Activated T-helper 2 cell treated with anti-CD3 and anti-CD28 coated beads, Interferon-gamma antibody, Interleukin-2, Interleukin-4, amounts not matched to agents 10 μg/mL and 5 μg/mL and 100 μg/mL, durations not matched to agents 14 hours and 24 hours and 36 hours (primary cell): ENCODE measurements around the gene GMNC. TPM values are rescaled to one million over a fixed set of nuclear protein-coding genes. Genes with fewer than 3 reads are reported as not detected.

Source experiments
- DNase-seq: peaks from one replicate; pipeline ENCODE4 v3.0.0; 2021; ENCODE audit warnings: low spot score
- H3K27ac Mint-ChIP-seq: one replicate; pipeline ENCODE4 v1.8.0; 2021; ENCODE audit warnings: mixed read lengths
- H3K27me3 Mint-ChIP-seq: one replicate; pipeline ENCODE4 v1.8.0; 2021; ENCODE audit warnings: low read depth, mixed read lengths
- H3K36me3 Mint-ChIP-seq: one replicate; pipeline ENCODE4 v1.8.0; 2021; ENCODE audit warnings: low read depth, mixed read lengths
- H3K4me1 Mint-ChIP-seq: one replicate; pipeline ENCODE4 v1.8.0; 2021; ENCODE audit warnings: low read depth, mixed read lengths
- H3K4me3 Mint-ChIP-seq: one replicate; pipeline ENCODE4 v1.8.0; 2021; ENCODE audit warnings: low read depth, mild to moderate bottlenecking, moderate library complexity, mixed read lengths
- H3K9me3 Mint-ChIP-seq: one replicate; pipeline ENCODE4 v1.8.0; 2021; ENCODE audit warnings: mixed read lengths
- intact Hi-C: fragments of 100-400 bp; cut with micrococcal nuclease; formaldehyde crosslinking; loops from one replicate; pipeline ENCODE4 v1.15.1; 2023
- total RNA-seq: library from RNA; stranded (reverse); gene quantifications from 2 replicates; pipeline ENCODE4 v1.2.3, GENCODE V29; 2022

Gene GMNC
- total RNA-seq, 1 donor from 2014 or later, result not detected

GRCh38 chr3:190870127-190870526 is 7.6 kb upstream of the GMNC start:
- intact Hi-C loops, result no loop called here
- peaks cover 13% of the 10 kb centered on the region for H3K27me3 Mint-ChIP-seq
- no peaks in the 10 kb centered on the region for H3K36me3 Mint-ChIP-seq
- H3K4me3 Mint-ChIP-seq, result no peak overlapping the region
- DNase-seq, result no peak
- H3K4me1 Mint-ChIP-seq, result no peaks in the 10 kb centered on the region
- no peaks in the 10 kb centered on the region for H3K9me3 Mint-ChIP-seq
- no peak overlapping the region for H3K27ac Mint-ChIP-seq

GRCh38 chr3:190867071-190867470 is 4.6 kb upstream of the GMNC start:
- no peak for DNase-seq
- intact Hi-C loops, result no loop called here
- H3K36me3 Mint-ChIP-seq, result no peaks in the 10 kb centered on the region

GRCh38 chr3:190865828-190866227 is 3.3 kb upstream of the GMNC start:
- Mint-ChIP-seq H3K4me1 (peaks cover 5% of the 10 kb centered on the region), H3K9me3 (no peaks in the 10 kb centered on the region), H3K27ac (no peak overlapping the region), H3K27me3 (peaks cover 39% of the 10 kb centered on the region), H3K36me3 (no peaks in the 10 kb centered on the region), H3K4me3 (no peak overlapping the region)
- no peak for DNase-seq
- intact Hi-C loops, result no loop called here

More at GRCh38 chr3:190867071-190867470, 4.6 kb upstream of the GMNC start:
- Mint-ChIP-seq H3K4me1 (peaks cover 4% of the 10 kb centered on the region), H3K9me3 (no peaks in the 10 kb centered on the region), H3K27me3 (peaks cover 36% of the 10 kb centered on the region), H3K27ac (no peak overlapping the region), H3K4me3 (no peak overlapping the region)

- DNase-seq, result no peak
- Mint-ChIP-seq H3K4me1 (peaks cover 5% of the 10 kb centered on the region), H3K9me3 (no peaks in the 10 kb centered on the region), H3K4me3 (no peak overlapping the region), H3K36me3 (no peaks in the 10 kb centered on the region), H3K27ac (no peak overlapping the region), H3K27me3 (peaks cover 43% of the 10 kb centered on the region)
- intact Hi-C loops, result no loop called here
Observed at GRCh38 chr3:190865419-190865818, 2.9 kb upstream of the GMNC start.

- H3K36me3 Mint-ChIP-seq, result no peaks in the 10 kb centered on the region
- intact Hi-C loops, result no loop called here
- H3K27ac Mint-ChIP-seq, result no peak overlapping the region
- H3K4me3 Mint-ChIP-seq, result no peak overlapping the region
- DNase-seq, result no peak
- H3K4me1 Mint-ChIP-seq, result peaks cover 5% of the 10 kb centered on the region
- peaks cover 48% of the 10 kb centered on the region for H3K27me3 Mint-ChIP-seq
- no peaks in the 10 kb centered on the region for H3K9me3 Mint-ChIP-seq
Observed at GRCh38 chr3:190864002-190864401, 1.5 kb upstream of the GMNC start.

GRCh38 chr3:190863119-190863465 is 598 bp upstream of the GMNC start:
- H3K4me3 Mint-ChIP-seq, result peak overlapping the region; percentile 54
- no peak for DNase-seq
- H3K27me3 Mint-ChIP-seq, result peaks cover 52% of the 10 kb centered on the region
- intact Hi-C loops, result no loop called here
- no peaks in the 10 kb centered on the region for H3K9me3 Mint-ChIP-seq
- H3K27ac Mint-ChIP-seq, result no peak overlapping the region
- peaks cover 5% of the 10 kb centered on the region for H3K4me1 Mint-ChIP-seq
- no peaks in the 10 kb centered on the region for H3K36me3 Mint-ChIP-seq

GRCh38 chr3:190860521-190860920 is 2.0 kb downstream of the GMNC start:
- intact Hi-C loops, result no loop called here
- H3K27ac Mint-ChIP-seq, result no peak overlapping the region
- peaks cover 5% of the 10 kb centered on the region for H3K4me1 Mint-ChIP-seq
- no peak for DNase-seq
- no peaks in the 10 kb centered on the region for H3K9me3 Mint-ChIP-seq
- no peak overlapping the region for H3K4me3 Mint-ChIP-seq
- H3K36me3 Mint-ChIP-seq, result no peaks in the 10 kb centered on the region
- peaks cover 46% of the 10 kb centered on the region for H3K27me3 Mint-ChIP-seq

GRCh38 chr3:190855151-190855550 is 7.3 kb downstream of the GMNC start:
- H3K4me3 Mint-ChIP-seq, result no peak overlapping the region
- H3K36me3 Mint-ChIP-seq, result no peaks in the 10 kb centered on the region
- no peak overlapping the region for H3K27ac Mint-ChIP-seq
- DNase-seq, result no peak
- intact Hi-C loops, result no loop called here
- H3K4me1 Mint-ChIP-seq, result no peaks in the 10 kb centered on the region
- H3K27me3 Mint-ChIP-seq, result peaks cover 8% of the 10 kb centered on the region
- no peaks in the 10 kb centered on the region for H3K9me3 Mint-ChIP-seq

GRCh38 chr3:190854062-190854461 is 8.4 kb downstream of the GMNC start:
- no peak overlapping the region for H3K4me3 Mint-ChIP-seq
- no peaks in the 10 kb centered on the region for H3K9me3 Mint-ChIP-seq
- intact Hi-C loops, result no loop called here
- no peak for DNase-seq
- peaks cover 4% of the 10 kb centered on the region for H3K27me3 Mint-ChIP-seq
- H3K27ac Mint-ChIP-seq, result no peak overlapping the region
- no peaks in the 10 kb centered on the region for H3K4me1 Mint-ChIP-seq
- H3K36me3 Mint-ChIP-seq, result no peaks in the 10 kb centered on the region

GRCh38 chr3:190853464-190853863 is 9.0 kb downstream of the GMNC start:
- Mint-ChIP-seq H3K27ac (no peak overlapping the region), H3K4me1 (no peaks in the 10 kb centered on the region), H3K4me3 (no peak overlapping the region), H3K9me3 (no peaks in the 10 kb centered on the region), H3K36me3 (no peaks in the 10 kb centered on the region), H3K27me3 (peaks cover 1% of the 10 kb centered on the region)
- DNase-seq, result no peak
- intact Hi-C loops, result no loop called here

- no peaks in the 10 kb centered on the region for H3K36me3 Mint-ChIP-seq
- no peaks in the 10 kb centered on the region for H3K4me1 Mint-ChIP-seq
- no peaks in the 10 kb centered on the region for H3K9me3 Mint-ChIP-seq
- H3K4me3 Mint-ChIP-seq, result no peak overlapping the region
- no peak for DNase-seq
- intact Hi-C loops, result no loop called here
- no peak overlapping the region for H3K27ac Mint-ChIP-seq
- no peaks in the 10 kb centered on the region for H3K27me3 Mint-ChIP-seq
Observed at GRCh38 chr3:190849607-190850006, 12.9 kb downstream of the GMNC start.

- H3K36me3 Mint-ChIP-seq, result no peaks in the 10 kb centered on the region
- no peak overlapping the region for H3K27ac Mint-ChIP-seq
- no peak for DNase-seq
- no peaks in the 10 kb centered on the region for H3K4me1 Mint-ChIP-seq
- intact Hi-C loops, result no loop called here
- H3K4me3 Mint-ChIP-seq, result no peak overlapping the region
- H3K9me3 Mint-ChIP-seq, result no peaks in the 10 kb centered on the region
- H3K27me3 Mint-ChIP-seq, result no peaks in the 10 kb centered on the region
Observed at GRCh38 chr3:190848870-190849269, 13.6 kb downstream of the GMNC start.

- intact Hi-C loops, result no loop called here
- no peak for DNase-seq
- no peaks in the 10 kb centered on the region for H3K4me1 Mint-ChIP-seq
- H3K9me3 Mint-ChIP-seq, result no peaks in the 10 kb centered on the region
- H3K27me3 Mint-ChIP-seq, result no peaks in the 10 kb centered on the region
- H3K4me3 Mint-ChIP-seq, result no peak overlapping the region
- H3K36me3 Mint-ChIP-seq, result no peaks in the 10 kb centered on the region
- H3K27ac Mint-ChIP-seq, result no peak overlapping the region
Observed at GRCh38 chr3:190847436-190847835, 15.1 kb downstream of the GMNC start.

GRCh38 chr3:190840146-190840545 is 22.3 kb downstream of the GMNC start:
- no peaks in the 10 kb centered on the region for H3K4me1 Mint-ChIP-seq
- no peaks in the 10 kb centered on the region for H3K9me3 Mint-ChIP-seq
- DNase-seq, result no peak
- no peak overlapping the region for H3K27ac Mint-ChIP-seq
- H3K36me3 Mint-ChIP-seq, result no peaks in the 10 kb centered on the region
- H3K27me3 Mint-ChIP-seq, result no peaks in the 10 kb centered on the region
- H3K4me3 Mint-ChIP-seq, result no peak overlapping the region
- intact Hi-C loops, result no loop called here
